WTC11 (cell line): ENCODE results near the gene ITGAV. TPM values are rescaled to one million over a fixed set of nuclear protein-coding genes. Genes with fewer than 3 reads are reported as not detected.

Experiments
- ATAC-seq: fragments of 200-7000 bp; cut with Tn5 transposase; 2 replicates; pipeline ENCODE4 v1.10.0; 2021; ENCODE audit warnings: mild to moderate bottlenecking, moderate library complexity
- CTCF ChIA-PET: fragments of 300-600 bp; sonication (Branson Sonifier 250); formaldehyde crosslinking; loops from one replicate; lab custom pipeline; 2021; ENCODE audit warnings: antibody characterized with exemption; lab: Charles Lee
- POLR2A ChIA-PET: fragments of 350-600 bp; sonication (Branson Sonifier 250); formaldehyde crosslinking; loops from one replicate; lab custom pipeline; 2021; ENCODE audit warnings: antibody characterized with exemption; lab: Charles Lee
- DNase-seq: peaks from one replicate; pipeline ENCODE4 v3.0.0; 2021; ENCODE audit warnings: low spot score
- H3K27ac Mint-ChIP-seq: 2 replicates; pipeline ENCODE4 v1.8.0; 2021; ENCODE audit warnings: mixed read lengths
- H3K27me3 Mint-ChIP-seq: 2 replicates; pipeline ENCODE4 v1.8.0; 2021; ENCODE audit warnings: low read depth, mild to moderate bottlenecking, moderate library complexity, mixed read lengths
- H3K36me3 Mint-ChIP-seq: 2 replicates; pipeline ENCODE4 v1.8.0; 2021; ENCODE audit warnings: mixed read lengths
- H3K4me1 Mint-ChIP-seq: 2 replicates; pipeline ENCODE4 v1.8.0; 2022; ENCODE audit warnings: mixed read lengths
- H3K4me3 Mint-ChIP-seq: 2 replicates; pipeline ENCODE4 v1.8.0; 2021; ENCODE audit warnings: mild to moderate bottlenecking, moderate library complexity, mixed read lengths
- H3K9me3 Mint-ChIP-seq: 2 replicates; pipeline ENCODE4 v1.8.0; 2021; ENCODE audit warnings: mixed read lengths
- ARID4B ChIP-seq: sonication (generic); formaldehyde crosslinking; IDR thresholded peaks from 2 replicates; pipeline ENCODE4 v1.8.0; 2023; ENCODE audit warnings: missing genetic modification reagents, mild to moderate bottlenecking, borderline replicate concordance
- CREM ChIP-seq: sonication (generic); formaldehyde crosslinking; IDR thresholded peaks from 2 replicates; pipeline ENCODE4 v1.8.1; 2022; ENCODE audit warnings: mild to moderate bottlenecking, missing genetic modification reagents, moderate library complexity
- CTCF ChIP-seq: fragments of 200-600 bp; IDR thresholded peaks from 2 replicates; pipeline ENCODE4 v1.8.0; 2022; ENCODE audit warnings: antibody characterized with exemption
- FOXJ3 ChIP-seq: sonication (generic); formaldehyde crosslinking; IDR thresholded peaks from 2 replicates; pipeline ENCODE4 v1.9.0; 2021; ENCODE audit warnings: missing genetic modification reagents, mild to moderate bottlenecking, borderline replicate concordance
- GRHL2 ChIP-seq: fragments of 250-450 bp; sonication (Bioruptor Pico); IDR thresholded peaks from 2 replicates; pipeline ENCODE4 v1.8.0; 2022; ENCODE audit warnings: mild to moderate bottlenecking, moderate library complexity; ENCODE audit not compliant: insufficient replicate concordance, severe bottlenecking
- JAZF1 ChIP-seq: fragments of 250-450 bp; sonication (Bioruptor Pico); IDR thresholded peaks from 2 replicates; pipeline ENCODE4 v1.9.0; 2021; ENCODE audit warnings: moderate library complexity, mild to moderate bottlenecking, inconsistent platforms
- JUN ChIP-seq: sonication (generic); formaldehyde crosslinking; IDR thresholded peaks from 2 replicates; pipeline ENCODE4 v1.8.0; 2023; ENCODE audit warnings: mild to moderate bottlenecking, missing genetic modification reagents
- NFATC4 ChIP-seq: fragments of 250-450 bp; sonication (Bioruptor Pico); IDR thresholded peaks from 2 replicates; pipeline ENCODE4 v1.9.0; 2021; ENCODE audit warnings: mild to moderate bottlenecking
- NR1H2 ChIP-seq: sonication (generic); formaldehyde crosslinking; IDR thresholded peaks from 2 replicates; pipeline ENCODE4 v1.9.0; 2021; ENCODE audit warnings: mild to moderate bottlenecking, moderate library complexity, missing genetic modification reagents
- RELA ChIP-seq: sonication (generic); formaldehyde crosslinking; IDR thresholded peaks from 2 replicates; pipeline ENCODE4 v1.8.1; 2022; ENCODE audit warnings: missing genetic modification reagents, mild to moderate bottlenecking, borderline replicate concordance
- SOX15 ChIP-seq: fragments of 250-450 bp; sonication (Bioruptor Pico); IDR thresholded peaks from 2 replicates; pipeline ENCODE4 v1.9.0; 2021; ENCODE audit warnings: mild to moderate bottlenecking
- SP1 ChIP-seq: sonication (generic); formaldehyde crosslinking; conservative IDR thresholded peaks from 2 replicates; pipeline ENCODE4 v1.8.1; 2022; ENCODE audit warnings: missing genetic modification reagents
- STAT6 ChIP-seq: sonication (generic); formaldehyde crosslinking; conservative IDR thresholded peaks from 2 replicates; pipeline ENCODE4 v1.8.1; 2023; ENCODE audit warnings: mild to moderate bottlenecking, low read depth, missing genetic modification reagents, moderate library complexity
- TEAD1 ChIP-seq: sonication (generic); formaldehyde crosslinking; IDR thresholded peaks from 2 replicates; pipeline ENCODE4 v1.8.0; 2022; ENCODE audit warnings: mild to moderate bottlenecking, missing genetic modification reagents
- ZNF263 ChIP-seq: sonication (generic); formaldehyde crosslinking; IDR thresholded peaks from 2 replicates; pipeline ENCODE4 v1.8.1; 2022; ENCODE audit warnings: low read depth, mild to moderate bottlenecking, moderate library complexity, missing genetic modification reagents
- ZNF396 ChIP-seq: fragments of 250-450 bp; sonication (Bioruptor Pico); IDR thresholded peaks from 2 replicates; pipeline ENCODE4 v1.8.0; 2021; ENCODE audit warnings: mild to moderate bottlenecking, moderate library complexity, borderline replicate concordance
- ZNF671 ChIP-seq: fragments of 250-450 bp; sonication (Bioruptor Pico); IDR thresholded peaks from 2 replicates; pipeline ENCODE4 v1.8.0; 2021; ENCODE audit warnings: mild to moderate bottlenecking
- ZSCAN18 ChIP-seq: fragments of 250-450 bp; sonication (Bioruptor Pico); IDR thresholded peaks from 2 replicates; pipeline ENCODE4 v2.1.2; 2022; ENCODE audit warnings: mild to moderate bottlenecking, moderate library complexity
- total RNA-seq: library from RNA; stranded (reverse); gene quantifications from 3 replicates; pipeline ENCODE4 v1.2.3, GENCODE V29; 2021

Gene ITGAV
- total RNA-seq, 1 experiment from 2014 or later = 30.0 TPM

GRCh38 chr2:186607660-186608324 is 17.9 kb downstream of the ITGAV start:
- no peak for DNase-seq
- ATAC-seq = no peak
- Mint-ChIP-seq H3K4me3 (no peak overlapping the region), H3K27ac (no peak overlapping the region), H3K27me3 (no peaks in the 10 kb centered on the region), H3K4me1 (peaks cover 19% of the 10 kb centered on the region), H3K36me3 (no peaks in the 10 kb centered on the region), H3K9me3 (no peaks in the 10 kb centered on the region)
- ChIA-PET POLR2A (no interaction called here), CTCF (no interaction called here)
- TF ChIP-seq RELA (CRISPR knock-in tag) = no peak
- no peak for TF ChIP-seq STAT6 (CRISPR knock-in tag)
- no peak for TF ChIP-seq CREM
- TF ChIP-seq ZSCAN18 (CRISPR knock-in tag) = no peak
- no peak for TF ChIP-seq NFATC4 (CRISPR knock-in tag)
- TF ChIP-seq SP1 = no peak

GRCh38 chr2:186610785-186611184 is 20.9 kb downstream of the ITGAV start:
- TF ChIP-seq JAZF1 (CRISPR knock-in tag) (no peak), NR1H2 (CRISPR knock-in tag) (no peak), TEAD1 (CRISPR knock-in tag) (no peak), CTCF (no peak), ZNF263 (no peak), JUN (no peak), CREM (no peak), FOXJ3 (CRISPR knock-in tag) (no peak), ZNF396 (no peak), ARID4B (no peak), SOX15 (CRISPR knock-in tag) (no peak), ZNF671 (CRISPR knock-in tag) (no peak), GRHL2 (CRISPR knock-in tag) (no peak)
- TF ChIP-seq, all 79 proteins: peak for 0
- H3K9me3 Mint-ChIP-seq = no peaks in the 10 kb centered on the region
- no peaks in the 10 kb centered on the region for H3K27me3 Mint-ChIP-seq
- DNase-seq (no peak), ATAC-seq (no peak)
- H3K27ac Mint-ChIP-seq = peak overlapping the region; percentile 6; the same call in 1 of the 2 replicates
- no peak overlapping the region for H3K4me3 Mint-ChIP-seq
- ChIA-PET POLR2A (no interaction called here), CTCF (no interaction called here)
- peaks cover 4% of the 10 kb centered on the region for H3K4me1 Mint-ChIP-seq
- H3K36me3 Mint-ChIP-seq = no peaks in the 10 kb centered on the region
